Activated gamma-delta T cell treated with Interleukin-2 at 50 U/mL for 16 hours (primary cell): ENCODE measurements around the gene ABCA7.
A peak's percentile ranks its signal among the peaks of the same experiment; 100 is the strongest.

Experiments used
- DNase-seq: peaks from one replicate; pipeline ENCODE4 v3.0.0-alpha.2; 2020

ABCA7 gene

GRCh38 chr19:1091544-1092175 lies 51.8 kb downstream of the ABCA7 start:
- no peak for DNase-seq

GRCh38 chr19:1093330-1093729 lies 53.4 kb downstream of the ABCA7 start:
- no peak for DNase-seq

DNA sequence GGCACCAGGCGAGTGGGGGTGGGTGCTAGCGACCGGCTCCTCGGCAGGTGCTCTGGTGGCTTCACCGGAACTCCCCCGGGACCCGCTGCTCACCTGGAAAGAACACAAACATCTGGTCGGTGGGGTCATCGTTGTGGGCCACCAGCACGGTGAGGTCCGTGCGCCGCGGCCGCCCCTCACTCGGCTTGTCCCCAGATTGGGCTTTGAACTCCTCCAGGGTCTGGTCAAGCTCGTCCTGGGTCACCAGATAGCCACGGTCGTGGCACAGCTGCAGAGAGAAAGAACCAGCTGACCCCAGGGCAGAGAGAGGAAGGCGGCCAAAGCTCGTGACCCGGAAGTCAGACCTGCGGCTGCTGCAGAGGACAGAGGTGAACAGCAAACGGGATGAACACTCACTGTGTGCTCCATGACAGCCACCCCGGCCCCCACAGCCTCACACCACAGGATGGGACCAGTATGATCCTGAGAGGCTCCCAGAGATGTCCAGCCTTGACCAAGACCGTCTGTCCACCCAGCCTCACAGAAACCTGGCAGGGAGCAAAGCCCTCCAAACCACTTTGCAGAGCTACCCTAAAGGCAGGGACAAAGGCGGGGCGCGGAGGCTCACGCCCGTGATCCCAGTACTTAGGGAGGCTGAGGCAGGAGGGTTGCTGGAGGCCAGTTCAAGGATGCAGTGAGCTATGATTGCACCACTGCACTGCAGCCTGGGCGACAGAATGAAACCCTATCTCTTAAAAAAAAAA lies 54.1 kb downstream of the ABCA7 start:
- no peak for DNase-seq

DNA sequence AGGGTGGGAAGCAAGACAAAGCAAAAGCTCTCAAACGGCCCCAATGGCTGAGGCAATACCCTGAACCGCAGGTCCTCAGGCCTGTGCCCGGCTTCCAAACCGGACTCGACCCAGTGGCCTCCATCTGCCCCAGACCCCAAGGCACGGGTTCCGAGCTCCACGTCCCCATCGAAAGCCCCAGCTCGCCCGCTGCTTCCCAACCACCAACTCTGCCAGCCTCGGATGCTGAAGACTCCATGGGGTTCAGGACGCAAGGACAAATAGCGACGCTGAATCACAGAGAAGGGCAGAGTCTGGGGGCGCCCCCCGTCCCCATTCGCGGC lies 54.7 kb downstream of the ABCA7 start:
- DNase-seq = no peak

- DNase-seq = peak; percentile 98
Measured at GRCh38 chr19:1094978-1095701, 55.2 kb downstream of the ABCA7 start, which contains the start of gene POLR2E. Gene POLR2E, minus strand, starts transcription at chr19:1095375. Its CDS starts 60 bp downstream, at chr19:1095315.

DNA sequence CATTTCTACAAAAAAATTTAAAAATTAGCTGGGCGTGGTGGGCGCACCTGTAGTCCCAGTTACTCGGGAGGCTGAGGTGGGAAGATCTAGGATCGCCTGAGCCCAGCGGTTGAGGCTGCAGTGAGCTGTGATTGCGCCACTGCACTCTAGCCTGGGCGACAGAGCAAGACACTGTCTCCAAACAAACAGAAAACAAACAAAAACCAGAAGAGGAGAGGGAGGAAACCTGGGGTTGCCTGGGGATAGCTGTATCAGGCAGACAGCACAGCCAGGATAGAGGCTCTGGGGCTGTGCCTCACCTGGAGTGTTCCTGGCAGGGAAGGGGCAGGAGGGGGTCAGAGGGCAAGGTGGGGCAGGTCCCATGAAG lies 57.9 kb downstream of the ABCA7 start:
- DNase-seq = no peak

DNA sequence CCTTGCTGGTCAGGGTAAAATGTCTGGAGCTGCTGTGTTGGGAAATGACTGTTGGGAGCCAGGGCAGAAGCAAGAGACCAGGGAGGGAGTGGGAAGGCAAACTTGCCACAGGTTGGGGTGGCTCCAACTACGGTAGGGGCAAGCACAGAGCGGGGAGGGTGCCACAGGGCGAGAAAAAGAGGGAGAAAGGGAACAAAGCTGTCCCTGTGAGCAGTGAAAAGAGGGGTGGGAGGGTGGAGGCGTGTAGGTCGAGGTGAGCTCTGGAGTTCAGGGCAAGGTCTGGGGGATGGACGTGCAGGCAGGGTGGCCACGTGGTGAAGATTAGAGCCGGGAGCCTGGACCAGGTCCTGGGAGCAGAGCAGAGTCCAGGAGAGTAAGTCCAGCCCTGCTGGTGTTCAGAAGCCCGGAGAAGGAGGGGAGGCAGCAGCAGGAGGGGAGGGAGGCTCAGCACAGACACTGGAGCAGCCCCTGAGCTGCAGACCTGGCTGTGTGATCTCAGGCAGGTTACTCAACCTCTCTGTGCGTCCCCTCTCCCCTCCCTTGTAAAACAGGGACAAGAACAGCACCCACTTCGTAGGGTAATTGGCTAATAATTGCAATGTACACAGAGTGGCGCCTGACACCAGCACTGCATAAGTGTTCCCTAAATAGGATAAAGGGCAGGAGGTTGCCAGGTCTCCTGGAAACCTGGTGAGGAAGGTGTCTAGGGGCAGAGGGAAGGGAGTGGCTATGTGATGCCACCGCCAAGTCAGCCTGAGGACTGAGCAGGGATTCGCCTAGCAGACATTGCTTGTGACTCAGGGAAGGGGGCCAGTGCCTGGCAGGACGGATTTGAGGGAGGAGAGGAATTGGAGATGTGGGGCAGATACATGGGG lies 58.5 kb downstream of the ABCA7 start:
- DNase-seq = no peak

- no peak for DNase-seq
Measured at GRCh38 chr19:1101337-1101698, 61.4 kb downstream of the ABCA7 start.

DNA sequence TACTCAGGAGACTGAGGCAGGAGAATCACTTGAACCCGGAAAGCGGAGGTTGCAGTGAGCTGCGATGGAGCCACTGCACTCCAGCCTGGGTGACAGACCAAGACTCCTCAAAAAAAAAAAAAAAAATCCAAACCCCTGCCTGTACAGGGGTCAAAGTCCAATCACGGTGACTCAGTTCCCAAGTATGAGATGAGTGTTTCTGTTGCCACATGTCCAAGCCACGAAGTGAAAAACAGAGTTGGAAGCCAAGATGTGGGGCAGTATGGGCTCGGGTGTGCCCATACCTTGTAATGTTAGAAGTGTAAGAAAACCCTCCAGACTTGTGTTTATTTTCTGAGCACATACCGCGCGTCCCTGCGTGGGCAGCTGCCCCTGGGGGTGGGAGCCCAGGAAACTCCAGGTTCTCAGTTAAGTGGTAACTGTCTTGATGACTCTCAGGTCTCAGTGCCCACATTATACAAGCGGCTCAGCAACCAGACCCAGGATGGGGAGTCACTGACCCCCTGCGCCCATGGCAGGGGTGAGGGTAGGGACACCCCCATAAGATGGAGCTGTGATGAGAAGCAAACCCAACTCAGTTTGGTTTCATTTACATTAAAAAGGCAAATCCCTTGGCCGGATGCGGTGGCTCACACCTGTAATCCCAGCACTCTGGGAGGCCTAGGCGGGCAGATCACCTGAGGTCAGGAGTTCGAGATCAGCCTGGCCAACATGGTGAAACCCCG lies 62.7 kb downstream of the ABCA7 start:
- no peak for DNase-seq

DNA sequence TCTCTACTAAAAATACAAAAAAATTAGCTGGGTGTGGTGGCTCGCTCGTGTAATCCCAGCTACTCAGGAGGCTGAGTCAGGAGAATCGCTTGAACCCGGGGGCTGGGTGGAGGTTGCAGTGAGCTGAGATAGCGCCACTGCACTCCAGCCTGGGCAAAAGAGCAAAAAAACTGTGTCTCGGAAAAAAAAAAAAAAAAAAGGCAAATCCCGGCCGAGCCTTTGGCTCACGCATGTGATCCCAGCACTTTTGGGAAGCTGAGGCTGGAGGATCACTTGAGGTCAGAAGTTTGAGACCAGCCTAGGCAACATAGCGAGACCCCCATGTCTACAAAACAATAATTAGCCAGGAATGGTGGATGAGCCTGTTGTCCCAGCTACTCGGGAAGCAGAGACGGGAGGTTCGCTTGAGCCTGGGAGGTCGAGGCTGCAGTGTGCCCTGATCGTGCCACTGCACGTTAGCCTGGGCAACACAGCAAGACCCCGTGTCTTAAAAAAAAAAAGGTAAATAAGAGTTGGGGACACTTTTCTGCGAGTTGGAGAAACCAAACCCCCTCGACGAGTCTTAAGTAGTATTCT lies 63.3 kb downstream of the ABCA7 start:
- no peak for DNase-seq

DNA sequence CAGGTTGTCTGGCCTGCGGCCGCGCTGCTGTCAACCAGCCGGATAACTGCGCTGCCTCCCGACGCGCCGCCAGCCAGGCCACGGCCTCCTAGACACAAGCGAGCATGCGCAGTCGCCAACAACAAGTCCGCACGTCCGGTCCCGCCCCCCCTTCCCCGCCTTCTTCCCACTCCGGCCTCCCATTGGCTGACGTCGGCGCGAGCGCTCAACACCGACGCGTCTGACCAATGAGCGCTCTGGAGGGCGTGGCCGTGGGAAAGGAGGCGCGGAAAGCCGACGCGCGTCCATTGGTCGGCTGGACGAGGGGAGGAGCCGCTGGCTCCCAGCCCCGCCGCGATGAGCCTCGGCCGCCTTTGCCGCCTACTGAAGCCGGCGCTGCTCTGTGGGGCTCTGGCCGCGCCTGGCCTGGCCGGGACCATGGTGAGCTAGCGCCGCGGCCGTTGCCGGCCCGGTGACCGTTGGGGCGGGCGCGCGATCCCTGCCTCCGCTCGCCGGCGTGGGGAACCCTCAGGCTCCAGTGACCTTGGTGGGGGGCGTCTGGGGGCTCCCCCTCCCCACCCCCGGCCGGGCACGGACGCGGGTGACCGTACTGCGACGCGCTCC lies 63.9 kb downstream of the ABCA7 start, which contains the start of gene GPX4:
Gene GPX4, plus strand, starts transcription at position 287 of the 603 bp plus-strand sequence. Its CDS starts 50 bp downstream, at position 337.
- peak; percentile 99 for DNase-seq

DNA sequence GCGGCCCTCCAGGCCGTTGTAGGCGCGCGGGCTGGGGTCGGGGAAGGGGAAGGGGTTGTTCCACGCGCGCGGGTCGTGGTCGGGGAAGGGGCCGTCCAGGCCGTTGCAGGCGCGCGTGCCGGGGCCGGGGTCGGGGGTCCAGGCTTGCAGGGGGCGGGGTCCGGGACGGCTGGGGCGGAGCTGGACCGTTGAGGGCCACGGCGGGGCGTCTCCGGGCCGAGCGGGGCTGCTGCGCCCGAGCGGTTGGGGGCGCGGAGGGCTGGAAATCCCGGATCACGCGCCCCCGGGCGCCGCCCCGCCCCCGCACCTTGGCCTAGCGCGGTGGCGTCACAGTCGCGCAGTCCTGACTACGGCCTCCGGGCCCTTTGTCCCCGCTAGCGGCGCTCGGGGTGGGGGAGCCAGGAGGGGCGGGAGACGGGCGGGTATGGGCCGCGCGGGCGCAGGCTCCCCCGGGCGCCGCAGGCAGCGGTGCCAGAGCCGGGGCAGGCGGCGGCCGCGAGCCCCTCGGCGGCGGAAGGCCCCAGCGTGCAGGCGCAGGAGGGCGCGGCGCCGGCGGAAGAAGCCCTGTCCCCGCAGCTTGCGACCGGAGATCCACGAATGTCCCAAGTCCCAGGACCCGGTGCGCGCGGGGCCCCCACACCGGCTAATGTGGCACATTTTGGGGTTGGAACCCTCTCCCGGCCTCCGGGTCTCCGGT lies 64.6 kb downstream of the ABCA7 start:
- DNase-seq = peak; percentile 66

- no peak for DNase-seq
Measured at GRCh38 chr19:1105008-1105872, 65.3 kb downstream of the ABCA7 start.

- no peak for DNase-seq
Measured at GRCh38 chr19:1105873-1106840, 66.2 kb downstream of the ABCA7 start.

GRCh38 chr19:1106841-1107660 lies 67.1 kb downstream of the ABCA7 start:
- DNase-seq = no peak

DNA sequence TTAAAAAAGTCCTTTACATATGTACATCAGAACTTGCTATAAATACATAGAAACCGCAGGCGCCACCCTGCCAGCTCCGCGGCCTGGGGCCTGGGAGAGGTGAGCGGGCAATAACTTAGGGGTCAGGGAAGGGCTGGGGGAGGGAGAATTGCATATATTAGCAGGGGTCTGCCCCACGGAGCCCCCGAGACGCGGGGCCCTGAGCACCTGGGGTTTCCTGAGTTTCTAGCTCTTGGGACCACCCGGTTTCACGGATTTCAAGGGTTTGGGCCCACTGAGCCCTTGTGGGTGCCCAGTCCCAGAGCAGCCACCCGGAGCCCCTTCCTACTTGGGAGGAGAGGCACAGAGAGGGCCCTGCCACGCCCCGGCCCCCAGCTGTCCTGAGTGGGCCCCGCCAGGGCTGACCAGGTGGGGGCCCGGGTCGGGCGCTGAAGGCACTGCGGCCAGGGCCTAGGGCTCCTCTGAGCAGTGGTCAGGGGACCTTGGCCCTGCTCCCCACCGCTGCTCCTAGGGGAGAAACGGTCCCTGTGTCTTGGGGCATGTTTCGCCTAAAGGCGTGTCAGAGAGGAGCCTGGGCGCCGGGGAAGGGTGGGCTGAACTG lies 67.9 kb downstream of the ABCA7 start:
- no peak for DNase-seq
